GM19372 (cell line): ENCODE measurements around the gene MYLK.

Experiments
- ATAC-seq: cut with Tn5 transposase; IDR thresholded peaks from one replicate; pipeline ENCODE4 v1.9.1; 2021; ENCODE audit warnings: mild to moderate bottlenecking, low read depth, moderate library complexity; ENCODE audit not compliant: unreplicated experiment

Gene MYLK

DNA sequence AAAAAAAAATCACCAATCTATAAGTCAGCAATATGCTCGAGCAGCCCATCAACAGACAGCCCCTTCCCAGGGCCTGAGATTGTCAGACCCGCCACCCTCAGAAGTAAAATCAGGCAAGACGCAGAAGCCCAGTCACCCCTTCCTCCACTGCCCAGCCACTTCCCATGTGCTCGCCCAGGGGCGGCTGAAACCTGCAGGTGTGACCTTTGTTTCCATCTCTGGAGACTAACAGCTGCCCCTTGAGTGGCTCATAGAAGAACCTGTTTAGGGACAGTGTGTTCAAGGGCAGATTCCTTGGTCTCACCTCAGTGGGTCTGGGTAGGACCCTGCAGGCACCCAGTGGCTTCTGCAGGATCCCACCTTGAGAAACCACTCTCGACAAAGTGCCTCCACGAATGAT is 105.6 kb downstream of the MYLK start:
- ATAC-seq, result no peak

DNA sequence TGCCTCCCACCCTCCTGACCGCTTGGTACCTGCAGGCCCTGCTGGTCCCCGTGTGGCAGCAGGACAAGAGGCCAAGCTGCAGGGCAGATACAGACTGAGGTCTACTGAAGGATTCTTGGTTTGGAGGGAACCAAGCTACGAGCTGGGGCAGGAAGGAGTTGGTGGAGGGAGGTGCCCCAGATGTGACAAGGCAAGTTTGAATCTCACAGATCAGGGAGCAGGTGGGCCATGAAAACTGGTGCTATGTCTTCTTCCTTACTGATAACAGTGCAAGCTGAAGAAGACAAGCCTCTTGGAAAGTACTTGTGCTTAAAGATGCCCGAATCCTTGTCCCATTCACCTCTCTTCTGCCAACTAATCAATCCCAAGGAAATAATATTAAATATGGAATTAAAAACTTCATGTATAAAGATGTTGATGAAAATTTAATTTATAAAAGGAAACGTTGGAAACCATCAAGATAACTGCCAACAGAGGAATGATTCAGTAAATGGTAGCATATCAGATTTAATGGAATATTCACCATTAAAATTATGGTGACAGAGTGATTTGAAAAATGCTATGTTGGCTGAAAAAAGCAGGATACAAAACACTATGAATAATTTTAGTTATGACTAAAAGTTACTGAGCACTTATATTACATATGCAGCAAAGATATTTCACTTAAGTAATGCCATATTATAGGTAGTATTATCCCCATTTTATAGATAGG is 107.9 kb downstream of the MYLK start:
- no peak for ATAC-seq

DNA sequence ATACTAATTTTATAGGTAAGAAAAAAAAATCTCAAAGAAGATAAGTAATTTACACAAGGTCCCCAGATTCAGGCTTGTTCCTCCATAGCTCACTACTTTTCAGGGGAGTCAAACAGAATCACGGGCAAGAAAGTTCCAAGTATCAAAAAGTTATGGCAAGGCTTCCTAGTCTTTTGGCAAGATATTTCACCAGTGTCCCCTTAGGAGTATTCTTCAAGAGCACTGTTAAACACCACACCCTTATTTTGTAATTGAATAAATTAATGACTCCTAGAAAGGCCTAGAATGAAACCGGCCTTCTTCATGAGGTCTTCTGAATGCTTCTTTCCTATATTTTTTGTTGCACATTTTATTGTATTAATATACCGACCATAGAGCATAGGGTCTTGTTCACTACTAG is 109.7 kb downstream of the MYLK start:
- ATAC-seq, result no peak

DNA sequence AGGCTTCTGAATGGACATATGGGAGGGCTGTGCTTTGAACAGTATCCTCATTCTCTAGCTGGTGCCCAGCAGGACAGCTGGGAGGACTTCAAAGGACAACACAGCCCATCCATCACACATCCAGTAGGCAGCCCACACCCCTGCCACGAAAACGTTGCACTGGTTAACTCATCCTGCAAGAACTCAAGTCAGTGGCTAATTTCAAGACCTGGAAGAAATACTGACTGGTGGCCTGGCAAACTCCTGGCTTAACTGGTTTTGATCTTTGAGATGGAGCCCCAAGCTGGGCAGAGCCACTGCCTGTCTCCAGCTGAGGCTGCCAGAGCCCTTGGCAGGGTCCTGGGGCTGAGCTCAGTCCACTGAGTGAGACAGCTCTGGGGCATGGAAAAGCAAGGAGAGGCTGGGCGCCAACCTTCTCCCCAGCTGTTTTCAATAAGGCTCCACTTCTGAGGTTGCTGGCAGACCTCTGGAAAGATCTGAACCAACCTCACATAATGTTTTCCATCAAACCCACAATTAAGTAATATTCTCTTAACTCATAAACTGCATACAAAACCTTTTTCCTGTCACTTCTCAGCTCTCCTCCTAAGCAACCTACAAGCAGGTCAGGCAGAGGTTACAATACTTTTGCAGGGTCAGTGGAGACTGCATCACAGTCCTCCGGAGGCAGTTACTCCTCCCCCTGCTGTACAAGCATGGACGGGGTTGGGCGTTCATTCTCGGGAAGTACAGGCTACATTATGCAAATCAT is 110.3 kb downstream of the MYLK start:
- no peak for ATAC-seq

DNA sequence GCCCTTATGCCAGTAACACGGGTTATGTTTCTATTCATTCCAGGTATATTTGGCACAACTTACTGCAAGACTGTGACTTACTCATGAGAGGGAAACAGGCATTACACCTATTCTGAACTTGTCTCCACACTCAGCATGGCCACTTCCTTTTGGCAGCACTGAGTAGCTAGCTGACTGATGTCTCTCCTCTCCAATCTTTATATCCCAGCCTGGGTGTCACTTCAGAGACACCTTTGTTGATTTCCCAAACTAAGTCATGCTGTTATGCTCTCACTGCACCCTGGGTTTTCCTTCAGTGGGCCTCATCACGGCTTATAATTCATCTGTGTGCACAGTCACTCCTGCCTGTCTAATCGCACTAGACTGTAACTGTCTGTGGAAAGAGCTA is 114.8 kb downstream of the MYLK start:
- ATAC-seq, result no peak

DNA sequence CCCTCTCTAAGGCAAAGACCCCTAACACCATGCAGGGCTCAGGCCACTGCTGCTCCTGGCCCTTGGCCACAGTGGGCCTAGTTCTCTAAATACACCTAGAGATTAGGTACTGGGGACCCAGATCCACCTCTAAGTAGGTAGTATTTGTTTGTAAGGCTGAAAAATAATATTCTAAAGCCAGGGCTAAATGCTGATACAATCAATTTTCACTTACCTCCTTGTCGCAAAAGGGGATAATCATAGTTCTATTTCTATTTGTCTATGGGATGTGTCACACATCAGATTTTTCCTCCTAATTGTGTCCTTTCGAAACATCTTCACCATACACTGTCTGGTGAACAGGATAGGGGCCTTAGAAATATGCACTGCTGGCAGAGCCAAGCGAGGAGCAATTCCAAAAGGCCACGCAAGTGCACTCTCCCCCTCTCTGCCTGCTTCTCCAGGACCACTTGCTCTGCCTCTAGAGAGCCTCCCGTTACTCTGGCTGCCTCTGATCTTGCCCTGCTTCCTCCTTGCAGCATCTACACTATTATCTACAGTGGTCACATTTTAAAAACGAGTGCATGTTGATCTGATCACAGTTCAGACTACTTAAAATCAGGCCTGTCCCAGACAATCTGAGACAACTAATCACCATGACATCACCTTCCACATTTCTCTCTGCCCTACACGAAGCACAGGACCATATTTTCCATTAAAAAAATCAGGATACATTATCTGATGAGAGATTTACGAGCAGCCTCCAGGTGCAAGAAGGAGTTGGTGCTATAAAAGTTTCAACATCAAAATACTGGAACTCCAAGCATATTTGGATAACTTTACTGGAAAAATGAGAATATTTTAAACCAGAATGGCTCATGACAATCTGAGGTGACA is 115.4 kb downstream of the MYLK start:
- ATAC-seq, result no peak

DNA sequence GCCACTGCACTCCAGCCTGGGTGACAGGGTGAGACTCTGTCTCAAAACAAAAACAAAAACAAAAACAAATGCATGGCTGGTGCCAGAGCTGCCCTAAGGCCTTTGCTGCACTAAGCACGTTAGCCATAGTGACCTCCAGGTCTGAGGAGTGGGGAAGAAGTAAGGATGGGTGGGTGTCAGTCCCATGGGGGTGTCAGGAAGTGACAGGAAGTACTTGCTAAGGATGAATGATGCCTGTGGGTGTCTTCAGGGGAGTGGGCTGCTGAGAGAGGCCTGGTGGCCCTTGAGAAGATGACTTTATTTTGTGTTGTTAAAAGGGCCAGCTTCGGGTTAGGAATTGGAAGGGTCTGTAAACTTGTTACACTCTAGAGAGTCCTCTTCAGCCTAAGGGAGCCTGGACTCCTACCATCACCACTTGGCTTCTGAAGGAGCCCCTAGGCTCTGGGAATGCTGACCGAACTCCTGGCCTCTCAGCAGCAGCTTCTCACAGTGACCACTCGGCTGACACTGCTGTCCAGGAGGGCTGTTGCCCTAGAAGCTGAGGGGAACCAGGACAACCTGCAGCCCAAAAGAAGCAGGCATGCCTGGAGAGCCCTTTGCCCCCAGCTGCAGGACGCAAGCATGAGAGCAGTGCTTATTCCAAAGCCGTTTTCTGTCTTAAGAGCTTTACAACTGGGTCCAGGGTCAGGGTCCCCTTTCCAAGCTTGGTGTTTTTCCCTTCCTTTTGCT is 116.4 kb downstream of the MYLK start:
- no peak for ATAC-seq

DNA sequence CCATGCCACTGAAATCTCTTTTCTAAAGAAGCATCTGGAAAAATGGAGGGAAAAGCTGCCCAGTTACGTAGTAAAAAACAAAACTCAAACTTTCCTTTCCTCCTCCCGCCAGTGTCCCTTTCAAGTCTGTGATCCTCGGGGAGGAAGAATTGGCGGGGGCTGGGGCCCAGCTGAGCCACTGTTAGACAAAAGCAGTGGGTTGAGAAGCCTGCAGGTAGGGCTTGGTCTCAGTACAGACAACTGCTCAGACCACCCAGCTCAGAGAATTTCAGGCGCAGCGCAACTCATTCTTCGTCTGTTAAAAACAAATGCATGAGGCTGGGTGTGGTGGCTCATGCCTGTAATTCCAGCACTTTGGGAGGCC is 117.1 kb downstream of the MYLK start:
- ATAC-seq, result no peak

DNA sequence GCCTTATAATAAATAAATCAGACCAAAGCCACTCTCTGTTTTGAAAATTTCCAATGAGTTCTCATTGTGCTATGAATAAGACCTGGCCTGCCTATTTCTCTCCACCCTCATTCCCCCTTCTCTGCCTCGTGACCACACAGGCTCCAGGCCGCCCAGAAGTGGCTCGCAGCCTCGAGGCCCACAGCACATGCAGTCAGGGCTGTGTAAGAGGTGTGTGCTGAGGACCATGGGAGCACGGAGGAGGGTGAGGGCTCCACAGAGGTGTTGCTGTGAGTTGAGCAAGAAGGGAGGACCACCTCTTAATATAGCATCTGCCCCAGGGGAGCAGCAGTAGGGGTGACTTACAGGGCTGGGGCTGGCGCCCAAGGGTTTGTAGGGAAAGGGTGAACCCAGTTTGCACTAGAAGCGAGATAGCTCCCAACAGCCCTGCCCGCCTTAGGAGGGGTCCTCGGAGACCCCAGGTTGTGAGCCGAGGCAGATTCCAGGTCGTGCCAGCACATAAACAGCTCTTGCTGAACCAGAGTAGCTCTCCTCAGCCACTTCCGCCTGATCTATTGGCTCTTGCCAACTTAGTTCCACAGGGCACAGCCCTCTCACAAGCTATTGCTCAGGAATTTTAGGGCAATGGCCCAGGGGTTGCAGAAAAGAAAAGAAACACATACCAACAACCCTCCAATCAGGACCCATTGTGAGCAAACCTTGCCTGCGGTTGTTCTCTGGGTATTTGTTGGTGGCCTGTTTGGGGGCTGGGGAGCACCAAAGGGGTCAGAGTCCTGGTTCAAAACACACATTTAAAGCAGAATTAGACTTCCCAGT is 117.7 kb downstream of the MYLK start:
- no peak for ATAC-seq

DNA sequence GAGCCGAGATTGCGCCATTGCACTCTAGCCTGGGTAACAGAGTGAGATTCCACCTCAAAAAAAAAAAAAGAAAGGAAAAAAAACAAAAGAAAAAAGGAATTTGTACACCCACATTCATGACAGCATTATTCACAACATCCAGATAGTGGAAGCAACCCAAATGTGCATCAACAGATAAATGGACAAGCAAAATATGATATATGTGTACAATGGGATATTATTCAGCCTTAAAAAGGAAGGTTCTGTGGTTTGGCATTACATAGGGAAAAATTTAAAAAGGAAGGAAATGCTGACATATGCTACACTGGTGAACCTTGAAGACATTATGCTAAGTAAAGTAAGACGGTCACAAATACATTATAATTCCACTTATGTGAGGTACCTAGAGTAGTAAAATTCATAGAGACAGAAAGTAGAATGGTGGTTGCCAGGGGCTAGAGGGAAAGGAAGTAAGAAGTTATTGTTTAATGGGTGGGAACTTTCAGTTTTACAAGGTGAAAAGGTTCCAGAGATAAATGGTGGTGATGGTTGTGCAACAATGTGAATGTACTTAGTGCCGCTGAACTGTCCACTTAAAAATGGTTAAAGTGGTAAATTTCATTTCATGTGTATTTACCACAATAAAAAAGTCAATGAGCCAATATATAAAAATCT is 118.5 kb downstream of the MYLK start:
- no peak for ATAC-seq

DNA sequence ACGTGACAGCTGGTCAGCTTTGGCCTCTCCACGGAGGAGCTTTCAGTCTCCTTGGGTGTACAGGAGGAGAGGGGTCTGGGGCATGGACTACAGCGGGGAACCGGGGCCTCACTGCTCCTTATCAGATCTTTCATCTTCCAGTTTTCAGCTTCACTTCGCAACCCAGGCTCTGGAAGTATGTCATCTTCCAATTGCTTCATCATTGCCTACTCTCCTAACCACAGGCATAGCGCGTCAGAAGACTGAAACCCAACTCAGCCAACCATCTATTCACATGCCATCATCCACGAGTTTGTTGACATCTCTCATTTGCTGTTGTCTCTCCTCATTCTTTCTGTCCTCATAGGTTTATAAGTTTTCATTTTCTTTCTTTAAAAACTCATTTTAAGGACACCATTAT is 119.5 kb downstream of the MYLK start:
- ATAC-seq, result no peak

DNA sequence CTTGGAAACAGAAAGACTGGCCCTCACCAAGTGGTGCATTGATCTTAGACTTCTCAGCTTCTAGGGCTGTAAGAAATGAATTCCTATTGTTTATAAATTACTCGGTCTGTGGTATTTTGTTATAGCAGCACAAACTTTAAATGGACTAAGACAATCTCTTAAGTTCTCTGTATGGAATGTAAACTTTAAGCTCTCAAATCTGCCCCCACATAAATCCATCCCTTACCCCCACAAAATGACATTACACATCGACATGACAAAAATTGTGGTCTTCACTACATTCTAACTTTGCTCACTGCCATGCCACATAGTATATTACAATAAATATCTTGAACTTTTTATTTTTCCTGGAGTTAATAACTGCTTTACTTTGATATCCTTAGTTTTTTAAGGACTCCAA is 121.3 kb downstream of the MYLK start:
- ATAC-seq, result no peak

DNA sequence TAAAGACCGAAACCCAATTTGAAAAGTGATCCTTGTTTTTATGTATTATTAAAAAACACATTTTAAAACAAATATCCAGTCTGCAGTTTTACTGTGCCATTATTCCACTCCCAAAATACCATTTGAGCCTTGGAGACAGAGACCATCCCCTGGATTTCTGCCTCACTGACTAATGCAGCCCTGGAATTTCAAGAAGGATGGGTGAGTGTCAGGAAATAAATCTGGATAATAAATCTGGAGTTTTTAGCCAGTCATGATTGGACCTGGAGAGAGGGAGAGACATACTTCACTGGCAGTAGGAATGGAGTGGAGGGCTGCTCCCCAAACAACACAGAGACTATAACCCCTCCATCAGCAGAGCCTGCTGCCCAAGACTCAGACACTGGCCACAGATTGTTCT is 123.3 kb downstream of the MYLK start:
- ATAC-seq, result no peak

DNA sequence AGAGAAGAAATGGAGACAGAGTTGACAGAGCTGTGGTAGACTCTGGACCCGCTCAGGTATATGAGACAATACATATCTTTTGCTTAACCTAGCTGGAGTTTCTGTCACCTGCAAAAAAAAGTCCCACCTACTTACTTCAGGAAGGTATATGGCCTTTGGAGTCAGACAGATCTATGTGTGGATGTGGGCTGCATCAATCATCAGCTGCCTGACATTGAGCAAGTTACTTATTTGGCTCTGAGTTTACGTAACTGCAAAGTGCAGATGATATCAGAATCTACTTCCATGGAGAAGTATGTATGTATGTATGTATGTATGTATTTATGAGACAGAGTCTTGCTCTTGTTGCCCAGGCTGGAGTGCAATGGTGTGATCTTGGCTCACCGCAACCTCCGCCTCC is 124.3 kb downstream of the MYLK start:
- ATAC-seq, result no peak

DNA sequence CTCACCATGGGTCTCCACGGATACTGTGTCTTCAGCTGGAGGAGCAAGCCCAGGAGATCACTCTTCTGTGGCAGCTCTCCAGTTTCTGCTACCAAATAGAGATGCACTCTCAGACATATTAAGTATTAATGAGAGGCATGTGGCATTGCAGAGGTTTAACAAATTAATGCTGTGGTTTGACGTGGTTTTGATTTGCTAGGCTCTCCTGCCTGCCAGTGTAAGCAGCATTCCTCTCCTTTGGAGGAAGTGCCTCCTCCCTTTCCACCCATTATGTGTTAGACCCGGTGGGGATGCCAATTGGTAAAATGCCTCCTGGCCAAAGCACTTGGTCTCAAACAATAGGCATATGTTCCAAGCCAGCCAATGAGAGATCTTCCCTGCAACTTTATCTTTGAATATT is 124.8 kb downstream of the MYLK start:
- no peak for ATAC-seq

DNA sequence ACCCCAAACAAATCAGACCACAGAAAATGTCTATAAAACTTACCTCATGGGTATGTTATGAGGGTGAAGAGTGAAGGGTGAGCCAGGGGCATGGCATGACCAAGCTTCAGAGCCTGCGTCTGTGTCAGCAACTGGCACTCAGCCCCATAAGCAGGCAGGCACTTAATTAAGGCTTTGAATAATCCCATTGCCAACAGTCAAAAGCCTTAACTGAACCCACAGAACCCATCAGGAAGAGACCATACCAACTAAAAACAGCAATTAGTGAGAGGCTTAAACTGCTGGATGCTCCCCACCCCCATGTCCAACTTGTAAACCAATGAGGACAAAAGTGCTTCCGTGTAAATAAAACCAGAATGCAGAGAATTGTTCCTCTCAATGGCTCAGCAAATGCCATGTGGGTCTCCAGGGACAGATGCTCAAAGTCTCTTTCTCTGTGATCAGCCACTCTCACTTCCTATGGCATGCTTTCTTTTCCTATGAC is 126.0 kb downstream of the MYLK start:
- ATAC-seq, result no peak

DNA sequence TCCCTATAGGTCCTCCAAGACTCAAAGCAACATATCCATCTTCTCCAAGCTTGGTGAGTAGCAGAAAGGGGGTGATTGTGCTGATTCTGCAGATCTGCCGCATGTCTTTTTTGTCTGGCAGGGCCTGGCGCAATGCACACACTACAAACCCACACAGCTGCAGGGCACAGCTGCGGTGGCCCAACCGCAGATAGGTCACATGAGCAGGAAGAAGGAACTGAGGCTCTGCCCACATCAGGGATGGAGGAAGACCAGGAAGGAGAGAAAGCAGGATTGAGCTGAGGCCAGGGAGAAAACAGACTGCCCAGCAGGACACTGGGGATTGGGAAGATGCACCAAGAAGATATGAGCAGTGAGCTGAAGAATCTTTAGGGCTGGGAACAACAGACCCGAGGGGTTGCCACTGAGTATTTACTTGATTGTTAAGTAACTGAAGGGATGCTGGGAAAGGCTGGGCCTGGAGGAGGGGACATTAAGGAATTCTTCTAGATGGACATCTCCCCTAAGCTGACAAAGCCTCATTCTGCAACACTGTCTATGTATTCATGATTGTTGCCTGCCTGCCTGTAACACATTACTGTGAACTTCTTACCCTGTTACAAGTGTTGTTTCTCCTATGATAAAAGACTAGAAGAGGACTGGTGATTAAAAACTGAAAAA is 126.7 kb downstream of the MYLK start:
- ATAC-seq, result no peak

DNA sequence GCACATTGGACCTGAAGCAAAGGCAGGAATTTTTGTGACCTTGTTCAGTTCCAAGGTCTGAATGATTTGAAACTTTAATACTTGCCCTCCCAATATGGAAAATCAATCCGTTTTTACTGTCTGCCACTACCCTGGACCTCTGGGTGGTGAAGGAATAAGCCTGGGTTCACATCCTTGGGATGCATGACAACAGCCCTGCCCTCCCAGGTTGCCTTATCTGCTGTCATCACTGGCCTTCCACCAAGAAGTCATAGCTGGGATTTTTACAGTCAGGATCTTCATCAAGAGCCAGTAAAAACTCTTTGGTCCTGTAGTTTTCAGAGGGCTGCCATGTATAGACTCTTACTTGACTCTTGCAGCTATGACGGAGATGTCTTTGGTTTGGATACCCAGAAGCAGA is 128.6 kb downstream of the MYLK start:
- no peak for ATAC-seq

DNA sequence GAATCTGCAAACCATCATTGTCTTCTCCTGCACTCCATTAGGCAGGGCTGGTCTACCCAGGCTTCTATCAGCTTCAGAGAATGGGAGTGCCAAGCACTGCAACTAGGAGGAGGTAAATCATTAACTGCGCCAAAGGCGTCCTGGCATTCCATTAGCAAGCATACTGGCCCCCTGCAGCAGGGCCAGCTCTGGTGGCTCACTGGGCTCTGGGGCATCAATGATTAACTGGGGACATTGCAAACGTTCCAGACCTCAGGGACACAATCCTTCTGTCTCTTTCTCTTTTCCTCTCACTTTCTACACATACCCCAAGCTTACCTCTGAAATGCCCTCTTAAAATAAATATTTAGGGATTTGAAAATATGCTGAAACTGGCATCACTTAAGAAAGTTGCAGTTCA is 129.0 kb downstream of the MYLK start:
- no peak for ATAC-seq
